GM23338 (cell line): ENCODE results near the gene POU5F2.

Source experiments
- CREB1 ChIP-seq: fragments of 250-450 bp; sonication (Bioruptor Pico); IDR thresholded peaks from 2 replicates; pipeline ENCODE4 v1.5.0; 2020; ENCODE audit warnings: low read depth, mild to moderate bottlenecking, moderate library complexity
- CTCF ChIP-seq, 2 experiments: fragments of 200-600 bp in 1 of 2; sonication (generic) in 1 of 2; conservative IDR thresholded peaks; 2 replicates each; pipeline versions ENCODE4 v1.5.1 to v1.6.1; 2016 to 2017; ENCODE audit warnings: antibody characterized with exemption in 2 of 2, low read depth in 2 of 2, mild to moderate bottlenecking in 2 of 2, moderate library complexity in 1 of 2
- ETS1 ChIP-seq: IDR thresholded peaks from 2 replicates; pipeline ENCODE4 v1.6.1; 2016; ENCODE audit warnings: antibody characterized with exemption
- EZH2 ChIP-seq: fragments of 200-600 bp; sonication (generic); IDR thresholded peaks from one replicate; pipeline ENCODE4 v1.8.0; 2017; ENCODE audit warnings: antibody characterized with exemption, mild to moderate bottlenecking, low read depth; ENCODE audit not compliant: unreplicated experiment
- EZH2phosphoT487 ChIP-seq: fragments of 200-600 bp; sonication (generic); IDR thresholded peaks from one replicate; pipeline ENCODE4 v1.8.1; 2018; ENCODE audit warnings: antibody characterized with exemption; ENCODE audit not compliant: unreplicated experiment
- JUNB ChIP-seq: IDR thresholded peaks from one replicate; pipeline ENCODE4 v1.6.1; 2016; ENCODE audit warnings: antibody characterized with exemption; ENCODE audit not compliant: unreplicated experiment
- NANOG ChIP-seq: IDR thresholded peaks from 2 replicates; pipeline ENCODE4 v1.6.1; 2016; ENCODE audit warnings: antibody characterized with exemption, borderline replicate concordance
- POLR2AphosphoS5 ChIP-seq: IDR thresholded peaks from 2 replicates; pipeline ENCODE4 v1.6.1; 2016; ENCODE audit warnings: antibody characterized with exemption, low read depth
- REST ChIP-seq: IDR thresholded peaks from one replicate; pipeline ENCODE4 v1.6.1; 2018; ENCODE audit warnings: antibody characterized with exemption; ENCODE audit not compliant: unreplicated experiment
- STAT1 ChIP-seq: IDR thresholded peaks from one replicate; pipeline ENCODE4 v1.6.1; 2016; ENCODE audit warnings: antibody characterized with exemption; ENCODE audit not compliant: unreplicated experiment
- ZNF114 ChIP-seq: fragments of 250-450 bp; sonication (Bioruptor Pico); IDR thresholded peaks from 2 replicates; pipeline ENCODE4 v1.5.0; 2020; ENCODE audit warnings: mild to moderate bottlenecking, moderate library complexity
- ZNF331 ChIP-seq: fragments of 250-450 bp; sonication (Bioruptor Pico); IDR thresholded peaks from 2 replicates; pipeline ENCODE4 v1.5.0; 2020; ENCODE audit warnings: low read depth, mild to moderate bottlenecking, moderate library complexity
- ZNF462 ChIP-seq: fragments of 250-450 bp; sonication (Bioruptor Pico); IDR thresholded peaks from 2 replicates; pipeline ENCODE4 v1.5.0; 2020; ENCODE audit warnings: mild to moderate bottlenecking, moderate library complexity

- TF ChIP-seq REST, result no peak
- no peak for TF ChIP-seq EZH2phosphoT487
- no peak for TF ChIP-seq CTCF (conservative IDR thresholded peaks at IDR 0.05; ENCODE audit: low read depth in 2 of 2)
- TF ChIP-seq CREB1 (CRISPR knock-in tag), result no peak
- TF ChIP-seq ETS1, result no peak
- TF ChIP-seq EZH2, result no peak
- TF ChIP-seq ZNF114 (CRISPR knock-in tag), result no peak
- TF ChIP-seq STAT1, result no peak
- TF ChIP-seq NANOG, result no peak
- no peak for TF ChIP-seq POLR2AphosphoS5
- no peak for TF ChIP-seq JUNB
- no peak for TF ChIP-seq ZNF462 (CRISPR knock-in tag)
- no peak for TF ChIP-seq ZNF331 (CRISPR knock-in tag)
These were observed 36.4 kb downstream of the POU5F2 start for GRCh38 chr5:93704996-93705395.
